Hepatocyte (in vitro differentiated cells): ENCODE data around the gene NDUFV2. TPM values are rescaled to one million over a fixed set of nuclear protein-coding genes. Genes with fewer than 3 reads are reported as not detected.
"Not testable (repeated sequence)": the region's sequence is repeated elsewhere in the genome, so short reads cannot be mapped to it uniquely, and the experiment has no call there.

Source experiments
- DNase-seq: peaks from one replicate; pipeline ENCODE4 v3.0.0-alpha.2; 2016; ENCODE audit warnings: low spot score
- H2AFZ ChIP-seq: fragments of 200-600 bp; sonication (generic); 2 replicates; pipeline ENCODE4 v1.6.0; 2016; ENCODE audit warnings: antibody characterized with exemption, mild to moderate bottlenecking
- H3K27ac ChIP-seq: fragments of 200-600 bp; sonication (generic); 2 replicates; pipeline ENCODE4 v1.5.1; 2016; ENCODE audit warnings: mild to moderate bottlenecking
- H3K27me3 ChIP-seq: fragments of 200-600 bp; sonication (generic); 2 replicates; pipeline ENCODE4 v1.6.1; 2016
- H3K36me3 ChIP-seq: fragments of 200-600 bp; sonication (generic); replicated peaks from 2 replicates; pipeline ENCODE4 v1.5.1; 2016; ENCODE audit warnings: low read depth; ENCODE audit not compliant: insufficient read depth
- H3K4me1 ChIP-seq: fragments of 200-600 bp; sonication (generic); 2 replicates; pipeline ENCODE4 v1.5.1; 2016; ENCODE audit warnings: mild to moderate bottlenecking, moderate library complexity; ENCODE audit not compliant: insufficient read depth
- H3K4me2 ChIP-seq: fragments of 200-600 bp; sonication (generic); 2 replicates; pipeline ENCODE4 v1.6.0; 2016
- H3K4me3 ChIP-seq: fragments of 200-600 bp; sonication (generic); 2 replicates; pipeline ENCODE4 v1.5.1; 2016; ENCODE audit warnings: mild to moderate bottlenecking
- H3K79me2 ChIP-seq: fragments of 200-600 bp; sonication (generic); 2 replicates; pipeline ENCODE4 v1.6.0; 2017; ENCODE audit warnings: mild to moderate bottlenecking
- H3K9me2 ChIP-seq: fragments of 200-600 bp; sonication (generic); replicated peaks from 2 replicates; pipeline ENCODE4 v1.6.0; 2017; ENCODE audit warnings: mild to moderate bottlenecking; ENCODE audit not compliant: insufficient read depth
- H3K9me3 ChIP-seq: fragments of 200-600 bp; sonication (generic); 2 replicates; pipeline ENCODE4 v1.5.1; 2016; ENCODE audit warnings: low read depth, mild to moderate bottlenecking
- H4K20me1 ChIP-seq: fragments of 200-600 bp; sonication (generic); 2 replicates; pipeline ENCODE4 v1.6.0; 2016; ENCODE audit warnings: mild to moderate bottlenecking; ENCODE audit not compliant: insufficient read depth, poor library complexity, severe bottlenecking
- CTCF ChIP-seq: fragments of 200-600 bp; sonication (generic); IDR thresholded peaks from 2 replicates; pipeline ENCODE4 v1.5.1; 2016; ENCODE audit warnings: antibody characterized with exemption, mild to moderate bottlenecking; ENCODE audit not compliant: poor library complexity
- EZH2 ChIP-seq: fragments of 200-600 bp; sonication (generic); IDR thresholded peaks from 2 replicates; pipeline ENCODE4 v1.6.1; 2016; ENCODE audit warnings: antibody characterized with exemption, mild to moderate bottlenecking, borderline replicate concordance
- EZH2phosphoT487 ChIP-seq: fragments of 200-600 bp; sonication (generic); IDR thresholded peaks from one replicate; pipeline ENCODE4 v1.6.1; 2018; ENCODE audit warnings: antibody characterized with exemption, mild to moderate bottlenecking, low read depth, moderate library complexity; ENCODE audit not compliant: unreplicated experiment, severe bottlenecking
- WGBS: methylation state at CpG from one replicate; pipeline ENCODE4 v1.1.6; 2016; ENCODE audit warnings: low lambda C conversion rate; ENCODE audit errors: missing lambda C conversion rate; 5-methylcytosine and 5-hydroxymethylcytosine counted together
- polyA plus RNA-seq: library from polyadenylated mRNA; unstranded; fragments of >200 nt; fragmentation: Nextera tagmentation; extraction: Ambion mirVana; gene quantifications from 2 replicates; pipeline ENCODE4 v1.2.1, GENCODE V29; 2016
- total RNA-seq: library from RNA; depleted of rRNA; stranded (reverse); fragments of >200 nt; gene quantifications from 2 replicates; pipeline ENCODE4 v1.2.3, GENCODE V29; 2014

NDUFV2 gene
- total and polyA plus RNA-seq, 2 experiments from 2014 or later: 178 to 238 TPM

DNA sequence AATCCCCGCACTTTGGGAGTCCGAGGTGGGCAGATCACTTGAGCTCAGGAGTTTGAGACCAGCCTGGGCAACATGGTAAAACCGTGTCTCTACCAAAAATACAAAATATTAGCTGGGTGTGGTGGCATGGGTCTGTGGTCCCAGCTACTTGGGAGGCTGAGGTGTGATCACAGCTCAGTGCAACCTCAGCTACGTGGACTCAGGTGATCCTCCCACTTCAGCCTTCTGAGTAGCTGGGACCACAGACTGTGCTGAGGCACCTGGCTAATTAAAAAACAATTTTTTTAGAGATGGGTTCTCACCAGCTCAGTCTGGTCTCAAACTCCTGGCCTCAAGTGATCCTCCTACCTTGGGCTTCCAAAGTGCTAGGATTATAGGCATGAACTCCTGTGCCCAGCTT, 57.5 kb downstream of the NDUFV2 start:
- no peak overlapping the region for H3K4me2 ChIP-seq
- H4K20me1 ChIP-seq: peaks cover 34% of the 10 kb centered on the region
- no peaks in the 10 kb centered on the region for H3K27me3 ChIP-seq
- no peaks in the 10 kb centered on the region for H3K36me3 ChIP-seq
- TF ChIP-seq EZH2phosphoT487 (no peak), CTCF (no peak), EZH2 (no peak)
- WGBS: 94% methylated on average over 4 of the region's 4 CpGs
- peaks cover 10% of the 10 kb centered on the region for H3K9me3 ChIP-seq
- H3K4me1 ChIP-seq: no peaks in the 10 kb centered on the region
- H3K79me2 ChIP-seq: peaks cover 96% of the 10 kb centered on the region
- no peak overlapping the region for H2AFZ ChIP-seq
- no peak overlapping the region for H3K27ac ChIP-seq
- H3K4me3 ChIP-seq: no peak overlapping the region
- no peak for DNase-seq
- H3K9me2 ChIP-seq: no peaks in the 10 kb centered on the region

GRCh38 chr18:9162663-9163062, 60.2 kb downstream of the NDUFV2 start:
- not testable (repeated sequence) for H3K4me2 ChIP-seq, H3K27ac ChIP-seq, DNase-seq, H3K4me3 ChIP-seq, H3K27me3 ChIP-seq, H3K9me3 ChIP-seq, H2AFZ ChIP-seq, H3K4me1 ChIP-seq, H3K9me2 ChIP-seq, H3K36me3 ChIP-seq
- Histone ChIP-seq H4K20me1 (peaks cover 17% of the 10 kb centered on the region), H3K79me2 (peaks cover 79% of the 10 kb centered on the region)
- 98% methylated on average over 4 of the region's 4 CpGs for WGBS

DNA sequence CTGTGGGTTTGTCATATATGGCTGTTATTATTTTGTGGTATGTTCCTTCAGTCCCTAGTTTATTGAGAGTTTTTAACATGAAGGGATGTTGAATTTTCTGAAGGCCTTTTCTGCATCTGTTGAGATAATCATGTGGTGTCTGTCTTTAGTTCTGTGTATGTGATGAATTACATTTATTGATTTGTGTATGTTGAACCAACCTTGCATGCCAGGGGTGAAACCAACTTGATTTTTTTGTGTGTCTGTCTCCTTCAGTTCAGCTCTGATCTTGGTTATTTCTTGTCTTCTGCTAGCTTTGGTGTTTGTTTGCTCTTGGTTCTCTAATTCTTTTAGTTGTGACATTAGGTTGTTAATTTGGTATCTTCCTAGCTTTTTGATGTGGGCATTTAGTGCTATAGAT, 61.6 kb downstream of the NDUFV2 start:
- DNase-seq, H3K4me3 ChIP-seq, H3K4me1 ChIP-seq, H3K9me2 ChIP-seq, H3K9me3 ChIP-seq, H3K4me2 ChIP-seq, H3K27ac ChIP-seq, H2AFZ ChIP-seq, H3K36me3 ChIP-seq, H3K27me3 ChIP-seq, H4K20me1 ChIP-seq: not testable (repeated sequence)
- H3K79me2 ChIP-seq: peaks cover 73% of the 10 kb centered on the region

DNA sequence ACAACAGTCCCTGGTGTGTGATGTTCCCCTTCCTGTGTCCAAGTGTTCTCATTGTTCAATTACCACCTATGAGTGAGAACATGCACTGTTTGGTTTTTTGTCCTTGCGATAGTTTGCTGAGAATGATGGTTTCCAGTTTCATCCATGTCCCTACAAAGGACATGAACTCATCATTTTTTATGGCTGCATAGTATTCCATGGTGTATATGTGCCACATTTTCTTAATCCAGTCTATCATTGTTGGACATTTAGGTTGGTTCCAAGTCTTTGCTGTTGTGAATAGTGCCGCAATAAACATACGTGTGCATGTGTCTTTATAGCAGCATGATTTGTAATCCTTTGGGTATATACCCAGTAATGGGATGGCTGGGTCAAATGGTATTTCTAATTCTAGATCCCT, 63.4 kb downstream of the NDUFV2 start:
- not testable (repeated sequence) for H3K27me3 ChIP-seq, DNase-seq
- WGBS: 97% methylated on average over 3 of the region's 3 CpGs

DNA sequence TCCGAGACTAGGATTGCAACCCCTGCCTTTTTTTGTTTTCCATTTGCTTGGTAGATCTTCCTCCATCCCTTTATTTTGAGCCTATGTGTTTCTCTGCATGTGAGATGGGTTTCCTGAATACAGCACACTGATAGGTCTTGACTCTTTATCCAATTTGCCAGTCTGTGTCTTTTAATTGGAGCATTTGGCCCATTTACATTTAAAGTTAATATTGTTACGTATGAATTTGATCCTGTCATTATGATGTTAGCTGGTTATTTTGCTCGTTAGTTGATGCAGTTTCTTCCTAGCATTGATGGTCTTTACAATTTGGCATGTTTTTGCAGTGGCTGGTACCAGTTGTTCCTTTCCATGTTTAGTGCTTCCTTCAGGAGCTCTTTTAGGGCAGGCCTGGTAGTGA, 67.0 kb downstream of the NDUFV2 start:
- H3K4me3 ChIP-seq, H3K9me3 ChIP-seq, H2AFZ ChIP-seq, DNase-seq, H3K4me1 ChIP-seq, H3K27me3 ChIP-seq, H3K9me2 ChIP-seq, H3K4me2 ChIP-seq, H3K27ac ChIP-seq, H3K36me3 ChIP-seq: not testable (repeated sequence)
- Histone ChIP-seq H4K20me1 (peaks cover 20% of the 10 kb centered on the region), H3K79me2 (peaks cover 70% of the 10 kb centered on the region)
- 91% methylated on average over 3 of the region's 3 CpGs for WGBS

More for the DNA sequence above, 63.4 kb downstream of the NDUFV2 start:
- not testable (repeated sequence) for H3K9me2 ChIP-seq, H4K20me1 ChIP-seq, H3K36me3 ChIP-seq, H3K27ac ChIP-seq, H3K4me1 ChIP-seq, H2AFZ ChIP-seq, H3K9me3 ChIP-seq, H3K4me2 ChIP-seq, H3K4me3 ChIP-seq
- H3K79me2 ChIP-seq: peaks cover 68% of the 10 kb centered on the region

DNA sequence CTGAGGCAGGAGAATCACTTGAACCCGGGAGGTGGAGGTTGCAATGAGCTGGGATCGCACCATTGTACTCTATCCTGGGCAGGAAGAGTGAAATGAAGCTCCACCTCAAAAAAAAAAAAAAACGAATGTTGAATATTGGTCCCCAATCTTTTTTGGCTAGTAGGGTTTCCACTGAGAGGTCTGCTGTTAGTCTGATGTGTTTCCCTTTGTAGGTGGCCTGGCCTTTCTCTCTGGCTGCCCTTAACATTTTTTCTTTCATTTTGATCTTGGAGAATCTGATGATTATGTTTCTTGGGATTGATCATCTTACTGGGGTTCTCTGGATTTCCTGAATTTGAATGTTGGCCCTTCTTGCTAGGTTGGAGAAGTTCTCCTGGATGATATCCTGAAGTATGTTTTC, 69.4 kb downstream of the NDUFV2 start:
- H3K4me2 ChIP-seq, H3K9me3 ChIP-seq, H2AFZ ChIP-seq, H3K27me3 ChIP-seq, H3K4me3 ChIP-seq, DNase-seq, H3K9me2 ChIP-seq, H3K27ac ChIP-seq, H3K36me3 ChIP-seq, H3K4me1 ChIP-seq: not testable (repeated sequence)
- H4K20me1 ChIP-seq: peaks cover 35% of the 10 kb centered on the region
- H3K79me2 ChIP-seq: peaks cover 81% of the 10 kb centered on the region
- WGBS: 78% methylated on average over 3 of the region's 3 CpGs
